ENCODE measurements around the gene TSHZ2. TPM values are rescaled to one million over a fixed set of nuclear protein-coding genes. Genes with fewer than 3 reads are reported as not detected.

The TSHZ2 gene
- total RNA-seq, 1 donor from 2014 or later, result 1.6 TPM

GRCh38 chr20:53510262-53510661, 538.1 kb downstream of the TSHZ2 start:
- Histone ChIP-seq H3K36me3 (ENCODE audit: control insufficient read depth, insufficient read depth, low read length) (no peaks in the 10 kb centered on the region), H3K27me3 (ENCODE audit: control insufficient read depth, insufficient read depth, low read length) (no peaks in the 10 kb centered on the region), H3K4me3 (ENCODE audit: low read depth, low read length) (no peak overlapping the region)
- no peak for DNase-seq (ENCODE audit: low read depth)
- TF ChIP-seq CTCF (IDR thresholded peaks at IDR 0.05; ENCODE audit: insufficient read depth, low read length, severe bottlenecking), result no peak
- no peak for FAIRE-seq

GRCh38 chr20:53510704-53511103, 538.5 kb downstream of the TSHZ2 start:
- FAIRE-seq (no peak), DNase-seq (ENCODE audit: low read depth) (no peak)
- Histone ChIP-seq H3K36me3 (ENCODE audit: control insufficient read depth, insufficient read depth, low read length) (no peaks in the 10 kb centered on the region), H3K27me3 (ENCODE audit: control insufficient read depth, insufficient read depth, low read length) (no peaks in the 10 kb centered on the region), H3K4me3 (ENCODE audit: low read depth, low read length) (no peak overlapping the region)
- TF ChIP-seq CTCF (IDR thresholded peaks at IDR 0.05; ENCODE audit: insufficient read depth, low read length, severe bottlenecking), result no peak

- no peak for TF ChIP-seq CTCF (IDR thresholded peaks at IDR 0.05; ENCODE audit: insufficient read depth, low read length, severe bottlenecking)
- FAIRE-seq (no peak), DNase-seq (ENCODE audit: low read depth) (no peak)
- no peaks in the 10 kb centered on the region for H3K36me3 ChIP-seq (ENCODE audit: control insufficient read depth, insufficient read depth, low read length)
- no peak overlapping the region for H3K4me3 ChIP-seq (ENCODE audit: low read depth, low read length)
- no peaks in the 10 kb centered on the region for H3K27me3 ChIP-seq (ENCODE audit: control insufficient read depth, insufficient read depth, low read length)
Observed at GRCh38 chr20:53512076-53512475, 539.9 kb downstream of the TSHZ2 start.

- no peak for TF ChIP-seq CTCF (IDR thresholded peaks at IDR 0.05; ENCODE audit: insufficient read depth, low read length, severe bottlenecking)
- peak; percentile 25 for DNase-seq (ENCODE audit: low read depth)
- no peak for FAIRE-seq
Observed at GRCh38 chr20:53513168-53513488, 541.0 kb downstream of the TSHZ2 start.

GRCh38 chr20:53513489-53514298, 541.5 kb downstream of the TSHZ2 start:
- H3K4me3 ChIP-seq (ENCODE audit: low read depth, low read length), result no peak overlapping the region
- no peaks in the 10 kb centered on the region for H3K27me3 ChIP-seq (ENCODE audit: control insufficient read depth, insufficient read depth, low read length)
- FAIRE-seq (no peak), DNase-seq (ENCODE audit: low read depth) (no peak)
- TF ChIP-seq CTCF (IDR thresholded peaks at IDR 0.05; ENCODE audit: insufficient read depth, low read length, severe bottlenecking), result no peak
- H3K36me3 ChIP-seq (ENCODE audit: control insufficient read depth, insufficient read depth, low read length), result no peaks in the 10 kb centered on the region

More at GRCh38 chr20:53513168-53513488, 541.0 kb downstream of the TSHZ2 start:
- Histone ChIP-seq H3K27me3 (ENCODE audit: control insufficient read depth, insufficient read depth, low read length) (no peaks in the 10 kb centered on the region), H3K36me3 (ENCODE audit: control insufficient read depth, insufficient read depth, low read length) (no peaks in the 10 kb centered on the region), H3K4me3 (ENCODE audit: low read depth, low read length) (no peak overlapping the region)

- no peak for DNase-seq (ENCODE audit: low read depth)
- FAIRE-seq, result no peak
- Histone ChIP-seq H3K4me3 (ENCODE audit: low read depth, low read length) (no peak overlapping the region), H3K27me3 (ENCODE audit: control insufficient read depth, insufficient read depth, low read length) (no peaks in the 10 kb centered on the region), H3K36me3 (ENCODE audit: control insufficient read depth, insufficient read depth, low read length) (no peaks in the 10 kb centered on the region)
- no peak for TF ChIP-seq CTCF (IDR thresholded peaks at IDR 0.05; ENCODE audit: insufficient read depth, low read length, severe bottlenecking)
Observed at GRCh38 chr20:53515749-53516148, 543.6 kb downstream of the TSHZ2 start.
